ENCODE results near the gene THOP1. TPM values are rescaled to one million over a fixed set of nuclear protein-coding genes. Genes with fewer than 3 reads are reported as not detected.
"Not testable (repeated sequence)": the region's sequence is repeated elsewhere in the genome, so short reads cannot be mapped to it uniquely, and the experiment has no call there.

The THOP1 gene
- total RNA-seq, 2 donors from 2014 or later: 30.6 to 37.6 TPM

- intact Hi-C loops (cut with DNase I): no loop called here
- no peak for DNase-seq (ENCODE audit: low spot score)
Measured at GRCh38 chr19:2777952-2778683, 7.2 kb upstream of the THOP1 start.

DNA sequence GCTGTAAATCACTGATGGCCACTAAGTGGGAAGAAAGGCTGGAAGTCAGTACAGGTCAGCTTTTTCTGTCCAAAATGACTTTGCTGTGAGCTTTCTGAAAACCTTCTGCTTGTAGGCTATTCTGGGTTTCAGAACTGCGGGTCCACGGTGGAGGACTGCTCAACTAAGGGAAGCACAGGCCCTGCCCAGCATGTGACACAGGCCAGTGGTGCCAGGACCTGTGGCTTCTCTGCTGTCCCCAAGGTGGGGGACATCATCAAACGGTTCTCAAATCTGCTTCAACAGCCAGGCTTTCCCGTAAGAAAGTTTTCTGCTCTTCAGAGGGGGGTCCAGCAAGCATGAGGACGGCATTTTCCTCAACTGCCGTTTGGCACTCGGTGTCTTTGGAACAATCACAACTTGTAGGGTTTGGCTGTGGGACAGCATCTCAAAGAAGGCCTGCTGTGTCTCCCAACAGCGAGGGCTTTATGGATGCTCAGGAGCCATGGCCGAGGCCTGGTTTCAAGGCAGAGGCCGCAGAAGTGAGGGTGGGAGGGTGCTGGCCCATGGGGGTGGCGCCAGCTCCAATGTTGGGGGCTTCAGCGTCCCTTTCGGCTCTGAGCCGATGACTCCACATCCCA is 6.1 kb upstream of the THOP1 start:
- DNase-seq (ENCODE audit: low spot score): no peak
- intact Hi-C loops (cut with DNase I): no loop called here

- DNase-seq (ENCODE audit: low spot score): no peak
- intact Hi-C loops (cut with DNase I): no loop called here
Measured at GRCh38 chr19:2780284-2780683, 5.0 kb upstream of the THOP1 start.

GRCh38 chr19:2782329-2782935 is 2.9 kb upstream of the THOP1 start:
- no peak for DNase-seq (ENCODE audit: low spot score)
- intact Hi-C loops (cut with DNase I): no loop called here

- intact Hi-C loops (cut with DNase I): no loop called here
- DNase-seq (ENCODE audit: low spot score): peak; percentile 99
Measured at GRCh38 chr19:2782936-2783780, 2.1 kb upstream of the THOP1 start, which contains the start of gene SGTA. Gene SGTA, minus strand, starts transcription at chr19:2783273. Its CDS starts 14,205 bp downstream, at chr19:2769068.

DNA sequence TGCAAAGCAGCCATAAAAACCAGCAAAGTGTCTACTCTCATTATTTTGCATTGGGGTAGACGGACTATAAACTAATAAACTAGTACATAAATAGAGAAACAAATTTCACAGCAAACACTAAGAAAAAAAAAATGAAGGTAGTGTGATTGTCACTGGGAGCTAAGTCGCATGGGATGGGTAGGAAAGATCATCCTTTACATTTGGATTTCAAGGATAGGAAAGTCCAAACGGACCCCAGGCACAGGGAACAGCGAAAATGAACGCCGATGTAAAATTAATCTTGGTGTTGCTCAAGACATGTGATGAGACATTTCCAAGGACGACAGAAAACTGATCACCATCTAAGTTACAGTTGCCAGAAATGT is 1.5 kb upstream of the THOP1 start:
- no peak for DNase-seq (ENCODE audit: low spot score)
- intact Hi-C loops (cut with DNase I): no loop called here

DNA sequence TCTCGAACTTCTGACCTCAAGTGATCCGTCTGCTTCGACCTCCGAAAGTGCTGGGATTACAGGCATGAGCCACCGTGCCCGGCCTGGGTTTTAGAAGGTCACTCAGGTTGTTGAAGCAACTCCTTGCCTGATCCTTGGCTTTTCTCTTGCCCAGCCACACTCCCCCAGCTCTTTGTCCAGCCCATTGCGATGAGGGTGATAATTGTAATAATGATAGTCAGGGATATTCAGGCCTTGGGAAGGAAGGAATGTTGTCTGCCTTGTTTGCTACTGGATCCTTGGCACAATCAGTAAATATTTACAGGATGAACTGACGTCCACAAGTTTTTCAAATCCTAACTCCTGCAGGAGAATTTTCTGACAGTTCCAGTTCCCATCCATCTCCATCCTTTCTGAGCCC is 1.8 kb downstream of the THOP1 start:
- intact Hi-C loops (cut with DNase I): no loop called here

GRCh38 chr19:2788237-2788636 is 2.9 kb downstream of the THOP1 start:
- no peak for DNase-seq (ENCODE audit: low spot score)
- intact Hi-C loops (cut with DNase I): no loop called here

More for the DNA sequence above, 1.8 kb downstream of the THOP1 start:
- no peak for DNase-seq (ENCODE audit: low spot score)

GRCh38 chr19:2790194-2790556 is 4.9 kb downstream of the THOP1 start:
- no peak for DNase-seq (ENCODE audit: low spot score)
- intact Hi-C loops (cut with DNase I): no loop called here

DNA sequence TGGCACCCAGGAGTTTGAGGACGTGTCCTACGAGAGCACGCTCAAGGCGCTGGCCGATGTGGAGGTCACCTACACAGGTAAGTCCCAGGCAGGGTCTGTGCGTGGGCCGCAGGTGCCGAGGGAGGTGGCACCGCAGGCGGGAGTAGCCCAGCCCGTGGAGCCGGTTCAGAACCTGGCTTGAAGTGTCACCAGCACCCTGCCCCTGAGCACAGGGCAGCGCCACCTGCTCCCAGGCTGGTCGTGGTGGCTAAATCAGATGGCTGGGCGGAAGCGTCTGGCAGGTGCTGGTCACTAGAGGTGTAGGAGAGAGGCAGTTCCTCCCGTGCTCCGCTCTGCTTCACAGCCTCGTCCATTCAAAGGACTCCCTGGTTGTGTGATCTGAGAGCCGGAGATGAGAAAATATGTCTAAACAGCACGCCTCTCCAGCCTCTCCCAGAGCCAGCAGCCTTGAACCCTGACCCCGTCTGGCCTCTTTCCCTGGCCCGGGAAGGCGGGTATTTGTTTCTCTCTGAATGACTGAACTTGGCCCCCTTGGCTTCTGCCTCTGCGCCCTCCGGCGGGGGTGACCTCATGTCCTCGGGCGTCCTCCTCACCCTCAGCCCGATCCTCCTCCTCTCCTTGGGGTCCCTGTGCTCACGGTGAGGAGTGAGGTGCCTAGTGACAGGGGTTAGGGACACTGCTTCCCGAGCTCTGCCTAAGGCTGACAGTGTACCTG is 5.4 kb downstream of the THOP1 start:
- DNase-seq (ENCODE audit: low spot score): no peak
- intact Hi-C loops (cut with DNase I): no loop called here

DNA sequence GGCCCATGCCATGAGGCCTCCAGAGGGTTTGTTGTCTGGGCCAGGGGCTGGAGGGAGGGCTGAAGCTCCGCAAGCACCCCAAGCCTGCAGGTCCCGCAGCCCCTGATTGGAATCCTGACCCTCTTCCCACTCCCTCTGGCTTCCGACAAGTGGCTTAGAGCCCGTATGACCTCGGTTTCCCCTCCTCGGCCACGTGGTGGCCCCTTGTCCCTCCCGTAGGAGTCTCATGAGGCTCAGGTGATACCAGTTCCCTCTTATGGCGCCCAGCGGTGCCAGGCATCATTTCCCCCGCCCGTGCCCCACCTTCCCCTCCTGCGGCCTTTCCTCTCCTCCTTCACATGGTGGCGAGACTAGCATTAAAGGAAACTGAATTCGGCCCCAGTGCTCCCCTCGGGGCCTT is 6.1 kb downstream of the THOP1 start:
- no peak for DNase-seq (ENCODE audit: low spot score)
- intact Hi-C loops (cut with DNase I): no loop called here

- no peak for DNase-seq (ENCODE audit: low spot score)
- intact Hi-C loops (cut with DNase I): no loop called here
Measured at GRCh38 chr19:2791876-2792275, 6.6 kb downstream of the THOP1 start.

DNA sequence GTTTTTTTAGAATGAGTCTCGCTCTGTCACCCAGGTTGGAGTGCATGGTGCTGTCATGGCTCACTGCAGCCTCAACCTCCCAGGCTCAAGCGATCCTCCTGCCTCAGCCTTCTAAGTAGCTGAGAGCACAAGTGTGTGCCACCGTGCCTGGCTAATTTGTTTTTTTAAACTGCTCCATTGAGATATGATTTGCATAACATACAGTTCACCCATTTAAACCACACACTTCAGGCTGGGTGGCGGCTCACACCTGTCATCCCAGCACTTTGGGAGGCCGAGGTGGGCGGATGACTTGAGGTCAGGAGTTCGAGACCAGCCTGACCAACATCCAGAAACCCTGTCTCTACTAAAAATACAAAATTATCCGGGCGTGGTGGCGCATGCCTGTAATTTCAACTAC is 7.4 kb downstream of the THOP1 start:
- intact Hi-C loops (cut with DNase I); DNase-seq (ENCODE audit: low spot score): not testable (repeated sequence)

GRCh38 chr19:2793126-2793525 is 7.8 kb downstream of the THOP1 start:
- intact Hi-C loops (cut with DNase I): no loop called here

DNA sequence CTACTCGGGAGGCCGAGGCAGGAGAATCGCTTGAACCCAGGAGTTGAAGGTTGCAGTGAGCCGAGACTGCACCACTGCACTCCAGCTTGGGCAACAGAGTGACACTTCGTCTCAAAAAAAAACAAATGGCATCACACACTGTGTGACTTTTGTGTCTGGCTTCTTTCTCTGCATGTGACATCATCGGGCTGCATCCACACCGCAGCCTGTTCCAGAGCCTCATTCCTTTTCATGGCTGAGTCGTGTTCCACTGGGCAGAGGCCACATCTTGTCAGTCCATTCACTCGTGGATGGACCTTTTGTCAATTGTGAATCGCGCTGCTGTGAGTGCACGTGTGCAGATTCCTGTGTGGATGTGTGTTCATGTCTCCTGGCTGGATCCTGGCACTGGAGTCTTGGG is 8.3 kb downstream of the THOP1 start:
- no peak for DNase-seq (ENCODE audit: low spot score)
- intact Hi-C loops (cut with DNase I): no loop called here

More at GRCh38 chr19:2793126-2793525, 7.8 kb downstream of the THOP1 start:
- no peak for DNase-seq (ENCODE audit: low spot score)

DNA sequence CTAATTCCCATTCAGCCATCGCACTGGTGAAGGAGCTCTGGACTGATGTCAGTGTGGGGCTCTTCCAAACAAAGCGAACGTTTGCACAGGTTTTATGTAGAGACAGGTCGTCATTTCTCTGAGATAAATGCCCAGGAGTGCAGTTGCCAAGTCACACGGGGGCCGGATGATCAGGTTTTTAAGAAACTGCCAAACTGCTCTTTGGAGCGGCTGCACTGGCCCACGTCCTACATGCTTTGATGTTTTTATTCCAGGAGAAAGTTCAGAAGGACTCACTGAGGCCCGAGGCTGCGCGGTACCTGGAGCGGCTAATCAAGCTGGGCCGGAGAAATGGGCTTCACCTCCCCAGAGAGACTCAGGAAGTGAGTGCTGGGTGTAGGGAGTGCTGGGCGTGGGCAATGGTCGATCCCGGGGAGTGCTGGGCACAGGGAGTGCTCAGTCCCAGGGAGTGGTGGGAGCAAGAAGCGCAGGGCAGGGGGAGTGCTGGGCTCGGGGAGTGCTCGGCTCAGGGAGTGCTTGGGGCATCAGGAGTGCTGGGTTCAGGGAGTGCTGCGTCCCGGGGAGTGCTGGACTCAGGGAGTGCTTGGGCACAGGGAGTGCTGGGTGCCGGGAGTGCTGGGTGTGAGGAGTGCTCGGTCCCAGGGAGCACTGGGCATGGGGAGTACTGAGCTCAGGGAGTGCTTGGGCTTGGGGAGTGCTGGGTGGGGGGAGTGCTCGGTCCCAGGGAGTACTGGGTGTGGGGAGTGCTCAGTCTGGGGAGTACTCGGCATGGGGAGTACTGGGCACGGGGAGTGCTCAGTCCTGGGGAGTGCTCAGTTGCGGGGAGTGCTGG is 10.7 kb downstream of the THOP1 start:
- intact Hi-C loops (cut with DNase I): no loop called here
- no peak for DNase-seq (ENCODE audit: low spot score)

DNA sequence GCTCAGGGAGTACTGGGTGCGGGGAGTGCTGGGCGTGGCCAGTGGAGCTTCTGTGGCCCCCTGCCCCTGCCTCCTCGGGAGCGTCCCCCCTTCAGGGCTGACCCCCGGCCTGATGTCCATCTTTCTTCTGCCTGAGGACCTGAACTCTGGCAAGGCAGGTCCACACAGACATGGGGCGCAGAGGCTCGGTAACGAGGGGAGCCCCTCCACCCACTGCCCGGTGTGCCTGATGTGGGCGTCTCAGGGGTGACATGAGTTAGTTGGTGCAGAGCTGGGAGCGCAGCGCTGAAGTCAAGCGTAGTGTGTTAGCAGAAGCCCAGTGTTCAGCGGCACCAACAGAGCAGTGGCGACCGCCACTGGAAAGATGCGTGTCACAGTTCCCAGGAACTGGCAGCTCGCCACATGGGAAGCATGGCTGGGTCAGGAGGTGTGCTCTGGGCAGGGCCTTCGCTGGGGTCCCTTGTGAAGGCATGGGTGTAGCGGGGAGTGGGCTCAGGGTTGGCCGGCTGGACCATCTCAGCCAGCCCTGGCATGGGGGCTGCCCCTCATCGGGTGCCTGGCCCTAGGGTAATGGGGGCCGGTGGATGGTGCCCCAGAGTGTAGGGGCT is 11.5 kb downstream of the THOP1 start:
- DNase-seq (ENCODE audit: low spot score): no peak
- intact Hi-C loops (cut with DNase I): no loop called here

DNA sequence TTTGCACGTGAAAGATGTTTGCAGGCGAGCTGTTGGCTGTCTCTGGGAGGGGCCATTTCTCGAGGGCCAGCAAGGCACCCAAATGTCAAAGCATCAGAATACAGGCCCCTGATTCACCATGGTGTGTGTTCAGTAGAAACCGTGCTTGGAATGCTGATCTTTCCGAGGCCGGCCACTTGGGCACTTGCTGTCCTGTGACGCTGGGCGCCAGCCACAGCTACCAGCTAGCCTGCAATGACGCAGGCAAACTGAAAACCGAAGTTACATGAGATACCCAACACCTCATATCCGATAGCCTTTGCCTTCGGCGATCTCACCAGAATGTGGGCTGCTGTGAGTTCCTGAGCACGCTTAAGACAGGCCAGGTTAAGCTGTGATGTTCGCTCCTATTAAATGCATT is 12.0 kb downstream of the THOP1 start:
- intact Hi-C loops (cut with DNase I): no loop called here

More for the DNA sequence above, 12.0 kb downstream of the THOP1 start:
- DNase-seq (ENCODE audit: low spot score): no peak

Data from posterior vena cava (tissue), 2 donors.